IMR-90 (cell line): Measurements from ENCODE around the gene SCGB1D1.

Experiments
- MAZ ChIP-seq: IDR thresholded peaks from 2 replicates; pipeline ENCODE4 v1.6.1; 2012; ENCODE audit warnings: low read depth, mild to moderate bottlenecking, low read length, improper control_type of control experiment, moderate library complexity, borderline replicate concordance
- MXI1 ChIP-seq: IDR thresholded peaks from 2 replicates; pipeline ENCODE4 v1.6.1; 2012; ENCODE audit warnings: low read depth, mild to moderate bottlenecking, low read length, moderate library complexity, borderline replicate concordance
- POLR2A ChIP-seq: IDR thresholded peaks from 2 replicates; pipeline ENCODE4 v1.6.1; 2012; ENCODE audit warnings: mild to moderate bottlenecking, low read depth, low read length
- RFX5 ChIP-seq: IDR thresholded peaks from 2 replicates; pipeline ENCODE4 v1.8.0; 2012; ENCODE audit warnings: low read depth, mild to moderate bottlenecking, low read length, moderate library complexity
- SMC3 ChIP-seq: fragments of 150-350 bp; IDR thresholded peaks from 2 replicates; pipeline ENCODE4 v1.6.1; 2016; ENCODE audit warnings: low read depth, mild to moderate bottlenecking, antibody characterized with exemption, low read length, moderate library complexity
- TF ChIP-seq, protein P1 (sequence below): conservative IDR thresholded peaks from 2 replicates; pipeline ENCODE4 v1.5.1; 2012; ENCODE audit warnings: mild to moderate bottlenecking, low read depth, low read length, improper control_type of control experiment
- TF ChIP-seq, protein P2 (sequence below): fragments of 150-350 bp; IDR thresholded peaks from 2 replicates; pipeline ENCODE4 v1.6.1; 2016; ENCODE audit warnings: low read depth, mild to moderate bottlenecking, low read length, moderate library complexity, borderline replicate concordance

DNA sequence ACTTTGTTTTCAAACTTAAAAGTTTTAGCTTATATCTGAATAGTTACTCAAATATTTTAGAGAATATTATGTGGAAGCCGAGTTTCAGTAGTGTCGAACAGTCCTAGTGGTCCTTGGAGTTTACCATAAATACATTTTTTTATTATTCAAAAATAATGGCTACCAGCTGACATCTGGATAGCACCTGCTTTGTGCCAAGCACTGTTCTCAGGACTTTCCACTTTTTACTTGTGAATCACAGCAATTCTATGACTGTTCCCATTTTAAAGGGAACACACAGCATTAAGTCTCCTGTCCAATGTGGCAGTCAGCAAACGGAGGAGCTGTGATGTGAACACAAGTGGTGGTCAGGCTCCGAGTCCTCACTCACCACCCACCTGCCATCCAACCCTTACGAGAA lies 14.4 kb downstream of the SCGB1D1 start:
- TF ChIP-seq, protein P1, sequence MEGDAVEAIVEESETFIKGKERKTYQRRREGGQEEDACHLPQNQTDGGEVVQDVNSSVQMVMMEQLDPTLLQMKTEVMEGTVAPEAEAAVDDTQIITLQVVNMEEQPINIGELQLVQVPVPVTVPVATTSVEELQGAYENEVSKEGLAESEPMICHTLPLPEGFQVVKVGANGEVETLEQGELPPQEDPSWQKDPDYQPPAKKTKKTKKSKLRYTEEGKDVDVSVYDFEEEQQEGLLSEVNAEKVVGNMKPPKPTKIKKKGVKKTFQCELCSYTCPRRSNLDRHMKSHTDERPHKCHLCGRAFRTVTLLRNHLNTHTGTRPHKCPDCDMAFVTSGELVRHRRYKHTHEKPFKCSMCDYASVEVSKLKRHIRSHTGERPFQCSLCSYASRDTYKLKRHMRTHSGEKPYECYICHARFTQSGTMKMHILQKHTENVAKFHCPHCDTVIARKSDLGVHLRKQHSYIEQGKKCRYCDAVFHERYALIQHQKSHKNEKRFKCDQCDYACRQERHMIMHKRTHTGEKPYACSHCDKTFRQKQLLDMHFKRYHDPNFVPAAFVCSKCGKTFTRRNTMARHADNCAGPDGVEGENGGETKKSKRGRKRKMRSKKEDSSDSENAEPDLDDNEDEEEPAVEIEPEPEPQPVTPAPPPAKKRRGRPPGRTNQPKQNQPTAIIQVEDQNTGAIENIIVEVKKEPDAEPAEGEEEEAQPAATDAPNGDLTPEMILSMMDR, result no peak
- TF ChIP-seq POLR2A (no peak), MXI1 (no peak), MAZ (no peak), SMC3 (no peak), RFX5 (no peak)
- TF ChIP-seq, protein P2, sequence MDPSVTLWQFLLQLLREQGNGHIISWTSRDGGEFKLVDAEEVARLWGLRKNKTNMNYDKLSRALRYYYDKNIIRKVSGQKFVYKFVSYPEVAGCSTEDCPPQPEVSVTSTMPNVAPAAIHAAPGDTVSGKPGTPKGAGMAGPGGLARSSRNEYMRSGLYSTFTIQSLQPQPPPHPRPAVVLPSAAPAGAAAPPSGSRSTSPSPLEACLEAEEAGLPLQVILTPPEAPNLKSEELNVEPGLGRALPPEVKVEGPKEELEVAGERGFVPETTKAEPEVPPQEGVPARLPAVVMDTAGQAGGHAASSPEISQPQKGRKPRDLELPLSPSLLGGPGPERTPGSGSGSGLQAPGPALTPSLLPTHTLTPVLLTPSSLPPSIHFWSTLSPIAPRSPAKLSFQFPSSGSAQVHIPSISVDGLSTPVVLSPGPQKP, result no peak
